Measurements from ENCODE around the gene DDX46. TPM values are rescaled to one million over a fixed set of nuclear protein-coding genes. Genes with fewer than 3 reads are reported as not detected.
"Not testable (repeated sequence)": the region's sequence is repeated elsewhere in the genome, so short reads cannot be mapped to it uniquely, and the experiment has no call there.

Gene DDX46
- total RNA-seq (2014; rRNA removed; shearing (Covaris generic)) = 28.0 and 42.6 TPM in 2 replicates

GRCh38 chr5:134758504-134759341, at the start of gene DDX46:
Gene DDX46 (plus strand): TSS chr5:134758779. CDS start chr5:134758939, 160 bp downstream.
- DNase-seq (ENCODE audit: low spot score) = peak; percentile 95

GRCh38 chr5:134714120-134714519, 44.5 kb upstream of the DDX46 start:
- no peak for DNase-seq (ENCODE audit: low spot score)

- DNase-seq (ENCODE audit: low spot score) = no peak
These were observed 44.0 kb upstream of the DDX46 start for GRCh38 chr5:134714541-134714940.

- not testable (repeated sequence) for DNase-seq (ENCODE audit: low spot score)
These were observed 43.1 kb upstream of the DDX46 start for GRCh38 chr5:134715466-134715865.

GRCh38 chr5:134724872-134725271, 33.7 kb upstream of the DDX46 start:
- DNase-seq (ENCODE audit: low spot score) = no peak

- no peak for DNase-seq (ENCODE audit: low spot score)
These were observed 25.8 kb upstream of the DDX46 start for GRCh38 chr5:134732819-134733218.

GRCh38 chr5:134735243-134735642, 23.3 kb upstream of the DDX46 start:
- DNase-seq (ENCODE audit: low spot score) = no peak

GRCh38 chr5:134736173-134736812, 22.3 kb upstream of the DDX46 start:
- no peak for DNase-seq (ENCODE audit: low spot score)

- DNase-seq (ENCODE audit: low spot score) = peak; percentile 98
These were observed 20.2 kb upstream of the DDX46 start, which contains the start of gene CAMLG for GRCh38 chr5:134738133-134738962. Gene CAMLG (plus strand): TSS chr5:134738548. CDS start chr5:134738621, 73 bp downstream.

GRCh38 chr5:134738963-134739661, 19.5 kb upstream of the DDX46 start:
- DNase-seq (ENCODE audit: low spot score) = peak; percentile 77

GRCh38 chr5:134741052-134741451, 17.5 kb upstream of the DDX46 start:
- no peak for DNase-seq (ENCODE audit: low spot score)

- no peak for DNase-seq (ENCODE audit: low spot score)
These were observed 16.4 kb upstream of the DDX46 start for GRCh38 chr5:134742134-134742533.

- no peak for DNase-seq (ENCODE audit: low spot score)
These were observed 9.2 kb upstream of the DDX46 start for GRCh38 chr5:134749415-134749814.

GRCh38 chr5:134758176-134758503, 439 bp upstream of the DDX46 start:
- DNase-seq (ENCODE audit: low spot score) = no peak

GRCh38 chr5:134767528-134768291, 9.1 kb downstream of the DDX46 start:
- DNase-seq (ENCODE audit: low spot score) = not testable (repeated sequence)

GRCh38 chr5:134769206-134769605, 10.6 kb downstream of the DDX46 start:
- no peak for DNase-seq (ENCODE audit: low spot score)

GRCh38 chr5:134772461-134773125, 14.0 kb downstream of the DDX46 start:
- DNase-seq (ENCODE audit: low spot score) = no peak

- DNase-seq (ENCODE audit: low spot score) = no peak
These were observed 18.8 kb downstream of the DDX46 start for GRCh38 chr5:134777366-134777765.

GRCh38 chr5:134784241-134784920, 25.8 kb downstream of the DDX46 start:
- no peak for DNase-seq (ENCODE audit: low spot score)

Measured in HT-29 (cell line).